Left lung (tissue), 8 donors: Measurements from ENCODE around the gene EFL1. TPM values are rescaled to one million over a fixed set of nuclear protein-coding genes. Genes with fewer than 3 reads are reported as not detected.

Source experiments
- polyA plus RNA-seq, 6 donors: library from polyadenylated mRNA; unstranded; fragments of 120-200 nt; gene quantifications; one replicate each; pipeline ENCODE4 v1.2.1, GENCODE V29; 2013; ENCODE audit not compliant: insufficient read length in 6 of 6
- total RNA-seq, 2 donors: library from RNA; stranded (reverse); fragmentation: NEBNext Ultra II Directional; extraction: Animal tissue kit (Norgen Biotek cat#: 25700); gene quantifications; one replicate each; pipeline ENCODE4 v1.2.1, GENCODE V29; 2021
- donor health status: DM: no; HTN: yes; CAD: no.
- donor health status: DM: no; HTN: no; CAD: no.

The EFL1 gene
- total and polyA plus RNA-seq, 8 donors, result 14.7 to 21.8 (median 18.0) TPM

Other genes with a start within 250 kb of the EFL1 start
- 1 to 10 TPM; 2.5 to 4.9 TPM for gene MEX3B, start 216.7 kb downstream of the EFL1 start, total RNA-seq
- 10 to 100 TPM in 3 of 6 donors, 1 to 10 TPM in 3; 7.7 to 14.0 (median 10.4) TPM for gene MEX3B, start 216.7 kb downstream of the EFL1 start, polyA plus RNA-seq
- 1 to 10 TPM; 1.4 to 9.0 TPM for gene SAXO2, start 84 bp upstream of the EFL1 start, total RNA-seq
- gene SAXO2, start 84 bp upstream of the EFL1 start, polyA plus RNA-seq, result 10 to 100 TPM in 4 of 6 donors, 1 to 10 TPM in 2; 6.6 to 21.6 (median 15.3) TPM
- gene GOLGA6L10, start 86.7 kb upstream of the EFL1 start, total RNA-seq, result 1 to 10 TPM; 1.5 to 2.1 TPM
- 10 to 100 TPM in 3 of 6 donors, 1 to 10 TPM in 3; 3.9 to 13.6 (median 9.2) TPM for gene GOLGA6L10, start 86.7 kb upstream of the EFL1 start, polyA plus RNA-seq
- gene GOLGA6L9, start 167.1 kb upstream of the EFL1 start, total RNA-seq, result 1 to 10 TPM; 2.7 to 3.3 TPM
- 10 to 100 TPM; 11.3 to 16.5 (median 13.9) TPM for gene GOLGA6L9, start 167.1 kb upstream of the EFL1 start, polyA plus RNA-seq